GM18861 (cell line): ENCODE data around the gene FGF9.

ENCODE experiments used
- ATAC-seq: cut with Tn5 transposase; IDR thresholded peaks from one replicate; pipeline ENCODE4 v1.9.1; 2021; ENCODE audit not compliant: unreplicated experiment

FGF9 gene

DNA sequence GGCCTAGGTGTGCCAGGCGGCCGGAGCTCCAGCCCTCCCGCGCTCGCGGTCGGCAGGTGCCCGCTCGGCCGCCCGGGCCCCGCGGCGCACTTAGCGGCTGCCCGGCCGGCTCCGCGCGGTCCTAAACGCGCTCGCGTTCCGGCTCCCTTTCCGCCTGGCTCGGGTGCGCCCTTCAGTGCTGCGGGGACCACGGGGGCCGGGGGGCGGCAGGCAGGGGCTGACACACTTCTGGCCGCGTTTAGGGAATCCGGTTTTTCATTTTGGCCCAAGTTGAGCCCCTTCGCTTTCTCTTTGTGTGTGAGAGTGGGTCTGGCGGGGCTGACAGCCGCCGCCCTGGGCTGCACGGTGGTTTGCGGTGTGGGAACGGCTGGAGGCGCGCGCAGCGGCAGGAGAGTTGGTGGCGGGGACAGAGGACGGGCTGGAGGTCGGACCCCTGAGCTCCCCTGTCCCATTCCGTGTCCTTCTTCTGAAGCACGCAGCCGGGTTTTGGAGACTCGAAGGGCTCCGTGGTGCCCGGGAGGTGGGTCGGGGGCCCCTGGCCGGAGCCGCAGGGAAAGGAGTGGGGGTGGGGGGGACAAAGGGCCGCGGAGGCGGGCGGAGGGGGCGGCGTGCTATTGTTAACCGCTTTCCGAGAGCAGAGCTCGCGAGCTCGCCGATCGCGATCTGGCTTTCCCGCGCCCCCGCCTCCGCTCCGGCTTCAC, 3.1 kb downstream of the FGF9 start:
- ATAC-seq = no peak

DNA sequence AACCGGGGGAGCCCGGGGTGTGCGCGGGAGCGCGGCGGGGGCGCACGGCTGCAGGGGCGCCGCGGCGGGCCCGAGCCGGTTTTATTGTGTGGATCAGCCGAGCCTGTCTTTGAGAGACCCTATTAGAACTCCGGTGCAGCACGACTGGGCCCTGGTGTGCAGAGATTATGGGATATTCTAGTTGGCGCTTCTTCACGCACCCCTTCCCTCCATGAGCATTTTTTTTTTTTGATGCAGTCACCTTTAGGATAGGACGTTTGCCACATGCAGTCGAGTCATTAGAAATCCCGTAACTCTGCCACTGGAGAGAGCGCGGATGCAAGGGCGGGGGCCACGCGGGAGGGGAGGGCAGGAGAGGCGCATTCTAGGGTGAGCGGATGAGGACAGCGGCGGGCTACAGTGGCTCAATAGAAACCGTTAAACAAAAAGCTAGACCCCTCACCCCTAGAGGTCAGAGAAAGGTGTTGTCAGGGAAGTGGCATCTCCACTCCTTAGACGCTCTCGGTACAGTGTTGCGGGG, 3.7 kb downstream of the FGF9 start:
- ATAC-seq = no peak

DNA sequence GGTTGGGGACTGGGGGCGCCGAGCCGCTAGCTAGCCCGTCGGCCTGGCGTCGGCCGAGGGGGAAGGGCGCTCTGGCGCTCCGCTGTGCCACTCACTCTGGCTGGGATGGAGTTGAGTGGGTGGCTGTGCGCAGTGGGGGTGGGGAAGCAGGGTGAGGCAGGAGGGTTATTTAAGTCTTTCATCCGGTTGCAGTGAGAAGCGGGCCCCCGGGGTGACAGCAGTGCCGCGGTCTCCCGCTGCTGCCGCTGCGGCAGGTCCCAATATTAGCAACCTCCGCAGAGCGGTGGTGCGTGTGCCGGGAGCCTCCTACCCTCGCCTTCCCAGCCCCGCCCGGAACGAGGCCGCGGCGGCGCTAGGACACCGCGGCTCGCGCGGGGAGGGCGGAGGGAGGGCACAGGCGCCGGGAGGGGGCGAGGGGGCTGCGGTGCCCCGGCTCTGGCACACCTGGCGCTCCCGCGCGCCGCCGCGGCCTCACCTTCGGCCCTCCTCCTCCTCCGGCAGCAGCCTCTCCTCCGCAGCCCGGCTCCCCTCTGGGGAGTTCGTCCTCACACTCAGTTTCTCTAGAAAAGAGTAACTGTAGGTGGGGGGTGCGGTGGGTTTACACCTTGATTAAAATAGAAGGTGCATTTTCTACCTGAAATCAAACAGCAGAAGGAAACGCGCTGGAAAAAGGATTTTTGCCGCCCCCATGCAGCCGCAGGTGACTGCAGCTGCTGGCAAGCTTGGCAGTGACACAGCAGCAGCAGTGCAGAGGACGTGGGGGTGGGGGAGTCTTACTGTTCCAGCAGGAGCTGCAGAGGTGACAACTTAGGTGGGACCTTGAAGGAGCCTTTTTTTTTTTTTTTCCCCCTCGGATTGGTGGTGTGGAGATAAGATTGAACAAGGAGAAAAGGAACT, 4.5 kb downstream of the FGF9 start:
- no peak for ATAC-seq

DNA sequence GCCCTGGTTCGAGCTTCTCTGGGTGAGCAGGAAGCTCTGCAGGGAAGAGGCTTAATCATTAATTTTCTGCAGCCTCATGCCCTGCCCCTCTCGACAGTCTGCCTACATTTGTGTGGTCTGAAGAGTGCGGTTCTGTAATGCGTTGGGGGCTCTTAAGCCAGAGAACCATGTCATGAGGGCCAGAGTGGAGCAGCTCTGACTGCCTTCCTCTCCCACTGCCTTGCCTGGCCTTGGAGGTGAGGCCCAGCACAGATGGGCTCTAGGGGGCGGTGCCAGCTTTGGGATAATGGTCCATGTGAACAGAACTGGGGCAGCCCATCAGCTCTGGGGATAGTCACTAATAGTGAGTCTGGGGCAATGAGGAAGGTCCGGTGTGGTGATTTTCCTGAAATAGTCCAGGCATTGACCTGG, 5.7 kb downstream of the FGF9 start:
- ATAC-seq = no peak

DNA sequence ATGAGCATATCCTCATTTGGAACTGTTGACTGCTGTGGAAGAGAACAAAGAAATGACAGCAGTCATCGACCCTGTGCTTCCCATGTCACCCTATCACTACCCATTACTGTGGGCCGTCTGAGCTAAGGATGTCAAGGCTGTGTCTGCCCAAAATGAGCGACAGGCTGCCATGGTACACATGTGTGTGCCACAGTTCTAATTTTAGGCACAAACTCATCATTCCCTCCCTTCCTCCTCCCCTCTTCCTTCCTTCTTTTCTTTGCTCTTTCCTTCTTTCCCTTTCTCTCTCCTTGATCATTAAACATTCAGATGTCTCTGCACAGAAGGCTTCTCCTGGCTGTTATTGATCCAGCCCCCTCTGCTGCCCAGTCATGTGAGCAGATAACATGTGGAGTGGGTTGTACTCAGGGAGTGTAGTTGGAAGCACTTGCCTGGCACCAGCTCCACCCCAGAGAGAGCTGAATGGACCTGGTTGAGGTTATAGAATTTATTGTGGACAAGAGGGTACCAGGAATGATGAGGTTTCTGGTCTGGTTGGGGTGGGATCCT, 6.3 kb downstream of the FGF9 start:
- no peak for ATAC-seq

DNA sequence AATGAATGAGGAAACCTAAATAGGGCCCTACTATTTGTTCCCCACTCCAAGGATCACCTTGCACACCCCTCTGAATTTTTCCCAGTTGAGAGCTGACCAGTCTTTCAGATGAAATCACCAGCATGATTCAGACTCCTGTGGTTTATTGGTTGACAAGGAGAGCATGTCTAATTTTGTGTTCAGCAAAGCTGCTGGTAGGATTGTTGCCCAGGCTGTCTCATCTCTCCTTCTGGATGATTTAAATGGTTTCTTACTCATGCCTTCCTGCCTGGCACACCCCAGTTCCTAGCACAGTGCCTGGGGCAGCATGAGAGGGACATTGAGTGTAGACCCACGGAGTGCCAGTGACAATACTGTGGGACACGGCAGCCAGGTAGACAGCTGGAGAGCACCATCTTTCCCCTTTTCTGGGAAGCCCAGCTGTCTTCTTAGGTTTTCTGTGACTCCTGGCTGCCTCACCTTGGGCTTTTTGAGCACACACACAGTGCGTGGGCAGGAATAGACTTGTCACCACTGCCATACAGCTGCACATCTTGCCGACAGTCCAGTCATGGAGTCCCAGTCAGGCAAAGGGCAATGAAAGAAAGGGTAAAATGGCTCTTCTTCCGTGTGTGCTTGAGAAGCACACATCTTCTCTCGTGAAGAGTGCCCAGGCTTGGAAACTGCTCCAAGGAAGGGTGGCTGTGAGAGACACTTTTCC, 12.3 kb downstream of the FGF9 start:
- ATAC-seq = no peak

DNA sequence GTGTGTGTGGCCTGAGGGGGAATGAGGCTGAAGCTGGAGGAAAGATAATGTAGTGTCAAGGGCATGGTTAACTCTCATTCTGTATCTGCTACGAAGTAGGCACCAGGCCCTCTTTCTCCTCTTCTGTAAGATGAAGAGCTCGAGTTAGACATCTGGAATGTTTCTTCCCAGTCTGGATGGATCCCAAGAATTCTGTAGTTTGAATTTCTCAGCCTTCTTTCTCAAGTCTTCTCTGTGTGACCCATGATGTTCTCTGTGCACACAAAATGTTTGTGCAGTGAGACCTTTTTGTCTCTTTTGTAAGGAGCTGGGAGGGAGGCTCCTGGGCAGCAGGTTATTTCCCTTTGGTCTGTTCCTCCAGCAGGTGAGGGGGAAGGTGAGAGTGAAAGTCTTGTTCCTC, 13.7 kb downstream of the FGF9 start:
- ATAC-seq = no peak

DNA sequence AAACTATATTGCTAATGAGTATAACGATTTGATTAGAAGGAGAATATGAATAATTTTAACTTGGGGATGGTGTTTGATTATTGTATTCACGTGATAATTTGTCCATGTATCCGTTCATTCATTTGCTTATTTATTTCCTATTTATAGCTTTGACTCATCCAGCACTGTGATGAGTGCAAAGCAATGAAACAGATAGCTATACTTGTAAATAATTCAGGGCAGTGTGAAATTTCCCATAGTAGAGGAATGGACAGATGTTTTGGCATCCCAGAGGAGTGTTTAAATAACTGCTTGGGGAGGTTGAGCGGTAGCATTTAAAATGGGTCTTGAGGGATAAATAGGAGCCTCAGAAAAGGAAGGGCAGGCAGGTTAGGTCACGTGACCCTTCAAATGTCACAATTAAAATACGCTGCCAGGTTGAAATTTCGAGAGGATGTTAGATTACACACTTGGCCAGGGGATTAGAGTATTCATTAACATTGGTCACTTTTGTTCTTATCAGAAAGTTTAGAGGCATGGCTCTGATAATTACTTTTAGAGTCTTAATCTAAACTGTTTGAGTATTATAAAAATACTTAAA, 14.7 kb downstream of the FGF9 start:
- ATAC-seq = no peak

DNA sequence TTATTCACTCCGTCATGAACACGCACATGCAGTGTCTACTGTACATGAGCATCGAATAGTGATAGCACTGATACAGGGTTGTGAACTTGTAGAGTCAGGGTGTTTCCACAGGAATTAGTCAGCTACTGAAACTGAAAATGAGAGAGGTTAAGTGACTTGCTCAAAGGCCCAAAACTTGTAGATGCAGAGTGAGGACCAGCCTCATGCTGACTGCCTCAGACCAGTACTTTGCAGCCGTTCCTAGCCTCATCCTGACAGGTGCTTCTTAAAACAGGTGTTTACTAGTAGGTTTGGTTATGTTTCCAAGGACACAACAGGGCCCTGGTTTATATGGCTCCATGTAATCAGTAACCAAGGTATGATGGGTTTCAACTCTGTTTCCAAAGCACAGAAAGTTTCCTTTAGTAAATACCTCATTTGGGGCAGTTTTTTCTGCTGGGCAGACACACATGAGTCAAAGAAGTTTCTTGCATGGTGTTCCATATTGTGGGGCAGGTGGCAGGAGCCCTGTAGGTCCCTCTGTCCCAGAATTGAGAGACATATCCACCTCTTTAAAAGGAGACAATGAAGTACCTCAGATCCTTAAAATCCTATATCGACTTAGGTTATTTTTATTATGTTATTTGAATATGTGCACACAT, 16.0 kb downstream of the FGF9 start:
- ATAC-seq = peak; percentile 93

DNA sequence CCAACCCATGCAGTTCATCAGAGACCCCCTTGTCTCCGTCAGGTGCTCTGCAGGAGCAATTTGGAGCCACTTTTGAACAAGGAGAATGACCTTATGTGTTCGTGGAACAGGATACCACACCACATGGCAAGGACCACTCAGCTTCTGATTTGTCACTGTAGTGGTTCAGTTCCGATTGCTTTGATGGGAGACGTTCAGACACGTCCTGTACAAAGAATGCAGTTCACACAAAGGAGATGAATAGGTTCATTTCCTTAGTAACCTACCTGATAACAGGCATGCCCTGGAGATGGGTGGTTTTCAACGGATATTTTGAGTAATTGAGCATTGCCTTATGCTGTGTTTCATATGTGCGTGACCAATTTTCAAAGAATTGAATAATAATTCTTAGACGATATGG, 17.2 kb downstream of the FGF9 start:
- no peak for ATAC-seq

DNA sequence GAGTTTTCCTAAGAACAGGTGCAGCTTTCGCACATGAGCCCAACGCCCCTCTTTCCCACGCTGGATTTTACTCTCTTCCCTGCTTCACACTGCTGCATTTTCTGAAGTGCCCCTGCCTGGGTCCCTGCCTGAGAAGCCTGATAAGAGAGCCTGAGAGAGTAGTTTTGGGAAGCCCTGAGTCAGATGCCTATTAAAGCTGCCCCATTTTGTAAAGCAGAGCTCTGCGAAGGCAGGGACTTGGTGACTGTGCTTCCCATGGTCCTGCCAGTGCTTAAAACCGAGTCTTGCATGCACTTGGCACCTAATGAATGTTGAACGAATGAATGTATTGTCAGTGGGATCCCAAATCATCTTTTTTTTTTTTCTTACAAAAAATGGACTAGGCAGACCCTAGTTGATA, 18.2 kb downstream of the FGF9 start:
- ATAC-seq = no peak

DNA sequence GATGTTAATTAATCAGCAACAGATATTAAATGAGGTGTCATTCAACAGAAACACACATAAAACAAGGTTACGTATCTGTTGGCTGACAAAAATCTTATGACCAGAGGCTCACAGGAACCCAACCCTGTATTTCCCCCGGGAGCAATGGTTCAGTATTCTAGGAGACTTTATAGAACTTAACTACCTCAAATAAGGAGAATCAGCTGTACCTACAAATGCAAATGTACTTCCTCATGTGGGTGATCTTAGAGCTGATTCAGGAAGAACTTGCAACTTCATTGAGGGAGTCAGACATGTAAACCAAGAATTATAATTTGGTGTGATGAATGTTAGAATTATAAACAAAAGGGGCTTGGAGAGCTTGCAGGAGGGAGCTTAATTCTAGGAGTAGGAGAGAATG, 20.1 kb downstream of the FGF9 start:
- ATAC-seq = no peak

DNA sequence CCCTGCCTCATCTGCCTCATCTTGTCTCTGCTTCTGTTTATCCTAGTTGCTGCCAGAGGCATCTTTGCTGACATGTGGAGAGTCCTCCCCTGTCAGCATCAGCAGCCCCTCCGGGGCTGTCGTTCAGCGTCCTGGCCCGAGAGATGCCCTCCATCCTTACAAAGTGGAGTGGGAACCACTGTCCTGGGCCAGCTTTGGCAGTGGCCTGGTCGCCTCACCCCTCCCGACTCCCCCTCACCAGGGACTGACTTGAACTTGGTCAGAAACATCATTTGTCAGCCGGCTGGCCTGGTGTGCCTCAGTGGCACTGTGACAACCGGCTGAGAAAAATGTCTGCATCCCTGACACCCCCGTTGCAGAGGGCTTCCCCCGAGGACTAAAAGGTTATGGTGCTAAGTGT, 20.6 kb downstream of the FGF9 start:
- ATAC-seq = no peak

DNA sequence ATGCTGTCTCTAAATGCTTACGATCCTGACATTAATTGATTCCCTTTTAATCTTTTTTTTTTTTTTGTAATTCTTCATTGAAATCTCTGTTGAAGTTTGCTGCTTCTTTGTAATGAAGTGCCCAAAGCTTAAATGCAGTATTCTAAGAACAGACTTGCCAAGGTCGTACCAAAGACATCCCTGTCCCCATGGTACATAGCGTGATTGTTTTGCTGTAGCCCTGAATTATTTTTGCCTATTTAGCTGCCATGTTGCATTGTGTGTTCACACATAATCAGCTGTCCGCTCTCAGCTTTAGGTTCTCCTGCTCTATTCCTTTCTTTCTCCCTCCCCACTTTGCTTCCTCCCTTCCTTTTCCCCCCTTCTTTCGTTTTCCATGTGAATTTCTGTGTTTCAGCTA, 21.1 kb downstream of the FGF9 start:
- ATAC-seq = no peak

DNA sequence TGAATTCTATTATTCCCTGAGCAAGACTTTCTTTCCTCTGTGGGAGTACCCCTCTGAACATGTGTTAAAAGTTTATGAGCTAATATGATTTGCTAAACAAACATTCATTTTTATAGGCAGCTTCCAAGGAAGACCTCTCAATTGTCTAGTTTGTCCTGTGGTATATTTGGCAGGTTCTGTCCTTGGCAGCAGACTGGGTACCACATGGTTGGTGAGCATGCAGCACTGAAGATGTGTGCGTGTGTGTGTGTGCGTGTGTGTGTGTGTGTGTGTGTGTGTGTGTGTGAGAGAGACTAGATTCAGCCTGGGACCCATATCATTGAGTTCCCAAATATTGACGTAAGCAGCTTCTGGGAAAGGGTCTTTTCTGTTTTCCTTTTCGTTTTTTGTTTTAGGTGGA, 24.0 kb downstream of the FGF9 start:
- no peak for ATAC-seq

DNA sequence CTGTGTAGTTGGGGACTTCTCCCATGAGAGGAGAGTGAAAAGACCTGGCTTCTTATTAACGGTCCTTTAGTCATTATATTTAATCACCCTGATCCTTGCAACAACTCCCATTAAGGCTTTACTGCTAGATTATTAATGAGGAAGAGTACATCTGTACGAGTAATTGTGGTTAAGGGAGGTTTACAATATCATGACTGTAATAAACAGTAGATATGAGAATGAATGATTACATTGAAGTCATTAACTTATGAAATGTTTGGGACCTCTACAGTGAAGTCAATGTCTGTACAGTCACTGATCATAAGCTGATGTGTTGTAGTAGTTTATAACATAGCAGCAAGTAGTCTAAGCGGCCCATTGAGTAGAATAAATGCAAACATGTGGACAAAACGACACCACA, 24.7 kb downstream of the FGF9 start:
- ATAC-seq = no peak

DNA sequence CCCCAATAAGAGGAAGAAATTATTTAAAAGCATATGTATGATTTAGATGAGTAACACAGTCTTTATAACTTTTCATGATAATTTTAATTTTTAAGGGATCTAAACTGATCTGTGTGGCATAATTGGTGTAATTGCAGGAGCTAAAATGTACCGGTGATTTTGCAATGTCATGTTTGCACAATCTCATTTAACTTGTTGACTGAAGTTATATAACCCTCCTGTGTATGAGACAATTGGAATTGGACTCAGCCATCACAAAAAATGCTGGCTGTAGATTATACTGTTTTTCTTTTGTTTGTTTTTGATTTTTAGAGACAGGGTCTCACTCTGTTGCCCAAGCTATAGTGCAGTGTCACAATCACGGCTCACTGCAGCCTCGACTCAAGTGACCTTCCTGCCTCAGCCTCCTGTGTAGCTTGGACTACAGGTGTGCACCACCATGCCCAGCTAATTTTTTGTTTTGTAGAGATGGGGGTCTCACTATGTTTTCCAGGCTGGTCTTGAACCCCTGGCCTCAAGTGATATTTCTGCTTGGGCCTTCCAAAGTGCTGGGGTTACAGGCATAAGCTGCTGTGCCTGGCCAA, 26.1 kb downstream of the FGF9 start:
- no peak for ATAC-seq

DNA sequence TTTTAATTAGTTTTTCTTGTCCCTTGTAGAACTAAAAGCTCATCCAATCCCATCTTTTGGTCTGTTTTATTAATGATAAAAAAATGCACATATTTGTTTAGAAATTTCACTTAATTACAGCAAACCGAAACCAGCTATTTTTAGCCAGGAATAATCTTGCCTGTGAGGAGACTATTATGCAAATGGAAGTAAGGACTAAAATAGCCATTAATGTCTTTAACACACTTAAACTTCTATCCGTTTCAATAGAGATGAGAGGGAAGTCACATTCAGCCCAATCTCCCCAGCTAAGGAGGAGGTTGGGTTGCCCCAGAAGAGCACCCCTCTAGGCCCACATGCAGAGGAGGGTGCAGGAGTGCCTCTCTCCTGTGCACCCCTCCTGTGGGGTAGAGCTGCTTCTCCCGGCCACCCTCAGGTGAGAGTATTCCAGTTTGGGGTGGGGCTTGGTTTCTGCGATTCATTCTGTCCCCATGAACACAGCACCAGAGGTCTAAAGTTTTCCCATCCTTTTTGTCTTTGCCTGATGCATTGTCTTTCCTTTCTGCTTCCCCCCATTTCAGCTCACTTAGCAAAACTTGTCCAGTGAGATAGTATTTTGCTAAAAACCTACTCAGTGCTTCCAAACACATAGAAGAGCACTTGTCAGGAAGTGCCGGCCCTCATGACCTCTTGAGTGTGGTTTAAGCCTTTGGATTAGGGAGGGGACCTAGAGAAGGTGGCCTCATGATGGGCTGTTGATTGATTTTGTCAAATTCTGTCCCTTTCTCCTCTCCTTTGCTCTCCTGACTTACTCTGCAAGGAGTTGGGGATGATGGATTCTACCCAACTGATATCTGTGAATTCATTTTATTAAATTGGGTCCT, 28.2 kb downstream of the FGF9 start:
- ATAC-seq = no peak

DNA sequence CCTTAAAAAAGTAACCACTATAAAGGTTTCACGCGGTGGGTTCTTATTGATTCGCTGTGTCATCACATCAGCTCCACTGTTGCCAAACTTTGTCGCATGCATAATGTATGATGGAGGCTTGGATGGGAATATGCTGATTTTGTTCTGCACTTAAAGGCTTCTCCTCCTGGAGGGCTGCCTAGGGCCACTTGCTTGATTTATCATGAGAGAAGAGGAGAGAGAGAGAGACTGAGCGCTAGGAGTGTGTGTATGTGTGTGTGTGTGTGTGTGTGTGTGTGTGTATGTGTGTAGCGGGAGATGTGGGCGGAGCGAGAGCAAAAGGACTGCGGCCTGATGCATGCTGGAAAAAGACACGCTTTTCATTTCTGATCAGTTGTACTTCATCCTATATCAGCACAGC, 30.6 kb downstream of the FGF9 start:
- ATAC-seq = no peak
